OCI-LY1 (cell line): ENCODE data around the gene TTC16.

Experiments used
- H2AFZ ChIP-seq: fragments of 200-600 bp; sonication (generic), shearing (Covaris generic); 2 replicates; pipeline ENCODE4 v1.6.0; 2014; ENCODE audit warnings: antibody characterized with exemption, mild to moderate bottlenecking, low read length
- H3F3A ChIP-seq: fragments of 200-600 bp; sonication (generic), shearing (Covaris generic); 2 replicates; pipeline ENCODE4 v1.6.0; 2014; ENCODE audit warnings: mild to moderate bottlenecking, antibody characterized with exemption, low read length, moderate library complexity; ENCODE audit not compliant: insufficient read depth
- H3K27ac ChIP-seq: fragments of 200-600 bp; sonication (generic); 2 replicates; pipeline ENCODE4 v1.5.1; 2014; ENCODE audit warnings: low read length, mixed run types, mild to moderate bottlenecking, low read depth; ENCODE audit not compliant: poor library complexity, severe bottlenecking
- H3K27me3 ChIP-seq: fragments of 200-600 bp; sonication (generic); 2 replicates; pipeline ENCODE4 v1.6.0; 2014; ENCODE audit warnings: antibody characterized with exemption, mild to moderate bottlenecking, low read length, moderate library complexity; ENCODE audit not compliant: insufficient read depth
- H3K36me3 ChIP-seq: fragments of 200-600 bp; sonication (generic); 2 replicates; pipeline ENCODE4 v1.6.1; 2014; ENCODE audit warnings: mild to moderate bottlenecking, antibody characterized with exemption, low read length, moderate library complexity, mixed read lengths; ENCODE audit not compliant: insufficient read depth
- H3K4me1 ChIP-seq: fragments of 200-600 bp; sonication (generic); 2 replicates; pipeline ENCODE4 v1.5.1; 2014; ENCODE audit warnings: mild to moderate bottlenecking, low read length, moderate library complexity; ENCODE audit not compliant: insufficient read depth, severe bottlenecking
- H3K4me2 ChIP-seq: fragments of 200-600 bp; sonication (generic), shearing (Covaris generic); 2 replicates; pipeline ENCODE4 v1.6.1; 2014; ENCODE audit warnings: low read length
- H3K4me3 ChIP-seq: fragments of 200-600 bp; sonication (generic); 2 replicates; pipeline ENCODE4 v1.5.1; 2014; ENCODE audit warnings: low read length, low read depth, mild to moderate bottlenecking, mixed read lengths; ENCODE audit not compliant: poor library complexity, severe bottlenecking
- H3K79me2 ChIP-seq: fragments of 200-600 bp; shearing (Covaris generic); 2 replicates; pipeline ENCODE4 v1.6.1; 2016; ENCODE audit warnings: mixed run types, low read length, mixed read lengths; ENCODE audit not compliant: insufficient read depth
- H3K9ac ChIP-seq: fragments of 200-600 bp; sonication (generic), shearing (Covaris generic); 2 replicates; pipeline ENCODE4 v1.6.1; 2014; ENCODE audit warnings: mild to moderate bottlenecking, low read length, mixed read lengths
- H3K9me2 ChIP-seq: fragments of 200-600 bp; sonication (generic), shearing (Covaris generic); 2 replicates; pipeline ENCODE4 v1.6.1; 2014; ENCODE audit warnings: low read depth, mild to moderate bottlenecking, low read length, mixed read lengths
- H3K9me3 ChIP-seq: fragments of 200-600 bp; shearing (Covaris generic); 2 replicates; pipeline ENCODE4 v1.6.1; 2014; ENCODE audit warnings: low read length, mixed read lengths
- H4K20me1 ChIP-seq: fragments of 200-600 bp; sonication (generic), shearing (Covaris generic); 2 replicates; pipeline ENCODE4 v1.6.0; 2016; ENCODE audit warnings: mild to moderate bottlenecking, low read length; ENCODE audit not compliant: insufficient read depth
- EZH2 ChIP-seq: fragments of 200-600 bp; sonication (generic), shearing (Covaris generic); IDR thresholded peaks from 2 replicates; pipeline ENCODE4 v1.8.0; 2017; ENCODE audit warnings: borderline replicate concordance, mixed run types, mild to moderate bottlenecking, antibody characterized with exemption, low read length, moderate library complexity, mixed read lengths
- TF ChIP-seq, protein P1 (sequence below): fragments of 200-600 bp; sonication (generic), shearing (Covaris generic); IDR thresholded peaks from 2 replicates; pipeline ENCODE4 v1.5.1; 2017; ENCODE audit warnings: mild to moderate bottlenecking, antibody characterized with exemption, low read length, moderate library complexity, mixed read lengths

Gene TTC16

DNA sequence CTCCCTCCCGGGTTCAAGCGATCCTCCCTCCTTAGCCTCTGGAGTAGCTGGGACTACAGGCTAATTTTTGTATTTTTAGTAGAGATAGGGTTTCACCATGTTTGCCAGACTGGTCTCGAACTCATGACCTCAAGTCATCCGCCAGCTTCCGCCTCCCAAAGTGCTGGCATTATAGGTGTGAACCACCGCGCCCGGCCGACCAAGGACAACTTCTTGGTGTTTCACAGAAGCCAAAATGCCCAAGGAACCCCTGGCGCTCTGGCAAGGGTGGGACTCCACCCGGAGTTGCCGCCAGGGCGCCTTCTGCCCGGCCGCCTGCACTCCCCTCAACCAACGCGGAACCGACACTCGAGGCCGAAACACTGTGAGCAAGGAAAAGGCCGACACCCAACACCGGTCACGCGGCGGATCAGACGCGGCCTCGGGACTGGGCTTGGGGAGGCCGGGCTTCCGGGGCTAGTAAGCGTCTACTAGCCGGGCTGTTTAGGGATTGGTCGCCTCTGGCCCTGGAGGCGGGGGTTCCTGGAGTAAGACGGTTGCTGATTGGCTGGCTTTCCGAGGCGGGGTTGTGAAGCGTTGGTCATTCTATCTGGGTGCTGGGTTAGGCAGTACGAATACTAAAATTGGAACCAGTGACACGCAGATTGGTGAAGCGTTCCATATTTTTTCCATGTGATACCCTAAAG is 16.8 kb upstream of the TTC16 start:
- Histone ChIP-seq H2AFZ (peak overlapping the region; percentile 52; the same call in 1 of the 2 replicates), H3K9ac (peak overlapping the region; percentile 28; the same call in 1 of the 2 replicates), H3K79me2 (no peaks in the 10 kb centered on the region), H3K4me3 (peak overlapping the region; percentile 53), H3F3A (no peaks in the 10 kb centered on the region; the same call in 1 of the 2 replicates), H3K4me1 (peaks cover 10% of the 10 kb centered on the region), H4K20me1 (no peaks in the 10 kb centered on the region), H3K9me2 (no peaks in the 10 kb centered on the region), H3K4me2 (peak overlapping the region; percentile 59), H3K27ac (no peak overlapping the region), H3K27me3 (no peaks in the 10 kb centered on the region; the same call in 1 of the 2 replicates), H3K9me3 (no peaks in the 10 kb centered on the region), H3K36me3 (no peaks in the 10 kb centered on the region)
- no peak for TF ChIP-seq EZH2
- TF ChIP-seq, protein P1, sequence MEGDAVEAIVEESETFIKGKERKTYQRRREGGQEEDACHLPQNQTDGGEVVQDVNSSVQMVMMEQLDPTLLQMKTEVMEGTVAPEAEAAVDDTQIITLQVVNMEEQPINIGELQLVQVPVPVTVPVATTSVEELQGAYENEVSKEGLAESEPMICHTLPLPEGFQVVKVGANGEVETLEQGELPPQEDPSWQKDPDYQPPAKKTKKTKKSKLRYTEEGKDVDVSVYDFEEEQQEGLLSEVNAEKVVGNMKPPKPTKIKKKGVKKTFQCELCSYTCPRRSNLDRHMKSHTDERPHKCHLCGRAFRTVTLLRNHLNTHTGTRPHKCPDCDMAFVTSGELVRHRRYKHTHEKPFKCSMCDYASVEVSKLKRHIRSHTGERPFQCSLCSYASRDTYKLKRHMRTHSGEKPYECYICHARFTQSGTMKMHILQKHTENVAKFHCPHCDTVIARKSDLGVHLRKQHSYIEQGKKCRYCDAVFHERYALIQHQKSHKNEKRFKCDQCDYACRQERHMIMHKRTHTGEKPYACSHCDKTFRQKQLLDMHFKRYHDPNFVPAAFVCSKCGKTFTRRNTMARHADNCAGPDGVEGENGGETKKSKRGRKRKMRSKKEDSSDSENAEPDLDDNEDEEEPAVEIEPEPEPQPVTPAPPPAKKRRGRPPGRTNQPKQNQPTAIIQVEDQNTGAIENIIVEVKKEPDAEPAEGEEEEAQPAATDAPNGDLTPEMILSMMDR, result no peak

DNA sequence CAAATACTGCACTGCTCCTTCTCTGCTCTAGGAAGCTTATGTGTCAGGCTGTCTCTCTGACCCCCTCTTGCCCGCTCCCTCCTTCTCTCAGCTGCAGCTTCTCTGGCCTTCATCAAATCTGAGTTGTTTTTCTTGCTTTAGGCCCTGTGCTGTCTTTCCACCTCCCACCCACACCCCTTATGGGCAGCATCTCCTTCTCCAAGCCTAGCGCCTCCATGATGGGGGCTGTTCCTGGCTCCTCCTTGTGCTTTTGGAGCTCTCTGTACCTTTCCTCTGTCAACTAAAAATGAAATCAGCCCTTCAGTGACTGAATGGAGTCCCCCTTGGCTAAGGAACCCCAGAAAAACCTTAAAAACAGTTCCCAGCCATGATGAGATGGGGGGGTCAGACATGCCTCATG is 15.7 kb upstream of the TTC16 start:
- Histone ChIP-seq H2AFZ (no peak overlapping the region), H3K4me1 (peaks cover 10% of the 10 kb centered on the region), H3F3A (no peaks in the 10 kb centered on the region; the same call in 1 of the 2 replicates), H3K27me3 (0 out of 2 replicates have a peak, but pooled peaks cover 2% of the 10 kb centered on the region), H3K9me2 (no peaks in the 10 kb centered on the region), H3K9me3 (no peaks in the 10 kb centered on the region), H4K20me1 (no peaks in the 10 kb centered on the region), H3K27ac (no peak overlapping the region), H3K4me2 (no peak overlapping the region), H3K79me2 (no peaks in the 10 kb centered on the region), H3K36me3 (no peaks in the 10 kb centered on the region), H3K9ac (no peak overlapping the region), H3K4me3 (no peak overlapping the region)
- TF ChIP-seq, protein P1, result no peak
- no peak for TF ChIP-seq EZH2

DNA sequence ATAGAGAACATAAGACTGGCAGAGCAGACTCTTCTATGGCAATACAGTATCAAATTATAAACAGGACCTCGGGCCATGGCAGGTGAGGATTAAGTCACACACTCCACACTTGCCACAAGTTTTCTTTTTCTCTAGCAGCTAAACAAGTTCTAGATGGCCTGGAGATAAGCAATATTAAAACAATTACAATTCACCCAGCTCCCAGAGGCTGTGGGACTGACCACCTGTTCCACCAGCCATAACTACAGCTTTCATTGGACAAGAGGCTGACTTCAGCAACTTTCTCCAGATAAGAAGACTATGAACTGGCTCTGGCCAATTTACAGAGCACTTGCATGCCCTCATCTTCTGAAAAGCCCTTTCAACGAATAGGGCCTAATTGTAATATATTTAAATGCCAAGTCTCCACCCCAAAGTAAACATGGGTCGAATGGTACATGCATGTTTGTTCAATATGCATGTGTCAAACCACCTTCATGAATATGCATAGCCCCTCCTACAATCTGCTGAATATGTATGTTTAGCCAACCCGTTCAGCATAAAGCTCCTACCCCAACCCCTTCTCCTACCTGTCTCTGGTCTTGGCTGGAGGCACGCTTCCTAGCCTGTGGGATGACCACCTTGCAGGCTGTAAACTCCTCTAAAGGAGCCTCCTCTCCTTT is 15.2 kb upstream of the TTC16 start:
- TF ChIP-seq, protein P1, result no peak
- TF ChIP-seq EZH2, result no peak
- no peaks in the 10 kb centered on the region for H3K36me3 ChIP-seq
- no peaks in the 10 kb centered on the region for H4K20me1 ChIP-seq
- H3K4me1 ChIP-seq, result peaks cover 10% of the 10 kb centered on the region
- no peak overlapping the region for H2AFZ ChIP-seq
- no peaks in the 10 kb centered on the region for H3K9me2 ChIP-seq
- H3K4me3 ChIP-seq, result no peak overlapping the region
- no peak overlapping the region for H3K4me2 ChIP-seq
- no peak overlapping the region for H3K27ac ChIP-seq
- no peak overlapping the region for H3K9ac ChIP-seq
- H3K79me2 ChIP-seq, result no peaks in the 10 kb centered on the region
- H3F3A ChIP-seq, result no peaks in the 10 kb centered on the region; the same call in 1 of the 2 replicates
- H3K9me3 ChIP-seq, result no peaks in the 10 kb centered on the region
- H3K27me3 ChIP-seq, result 0 out of 2 replicates have a peak, but pooled peaks cover 4% of the 10 kb centered on the region
